PC-9 (cell line): ENCODE results near the gene KRTAP9-2. TPM values are rescaled to one million over a fixed set of nuclear protein-coding genes. Genes with fewer than 3 reads are reported as not detected.

ENCODE experiments used
- BruUV-seq: library from RNA; stranded (reverse); fragments of 400-500 nt; replicated peaks from 2 replicates; lab custom pipeline; 2021; lab: Mats Ljungman, UMichigan
- CTCF ChIA-PET: fragments of 300-600 bp; sonication (Branson Sonifier 250); formaldehyde crosslinking; loops from one replicate; lab custom pipeline; 2022; ENCODE audit warnings: antibody characterized with exemption; lab: Charles Lee
- POLR2A ChIA-PET: fragments of 300-600 bp; sonication (Branson Sonifier 250); formaldehyde crosslinking; loops from one replicate; lab custom pipeline; 2022; ENCODE audit warnings: antibody characterized with exemption; ENCODE audit not compliant: unreplicated experiment; lab: Charles Lee
- DNase-seq, 2 experiments: peaks; one replicate each; pipeline versions ENCODE4 v3.0.0 to v3.0.0-alpha.2; 2015 to 2022; ENCODE audit warnings: mixed read lengths in 1 of 2
- H2AFZ ChIP-seq: fragments of 200-600 bp; sonication (generic); 2 replicates; pipeline ENCODE4 v1.8.1; 2017; ENCODE audit warnings: antibody characterized with exemption
- H3F3A ChIP-seq: fragments of 200-600 bp; sonication (generic); 2 replicates; pipeline ENCODE4 v1.8.1; 2017; ENCODE audit warnings: antibody characterized with exemption, mild to moderate bottlenecking, low read depth; ENCODE audit not compliant: insufficient read depth
- H3K27ac ChIP-seq: fragments of 200-600 bp; sonication (generic); 2 replicates; pipeline ENCODE4 v1.6.1; 2016; ENCODE audit warnings: mixed run types
- H3K27me3 ChIP-seq: fragments of 200-600 bp; sonication (generic); 2 replicates; pipeline ENCODE4 v1.6.1; 2016; ENCODE audit warnings: low read depth, mixed run types; ENCODE audit not compliant: insufficient read depth
- H3K36me3 ChIP-seq: fragments of 200-600 bp; sonication (generic); 2 replicates; pipeline ENCODE4 v1.6.1; 2016; ENCODE audit warnings: low read depth, mixed run types
- H3K4me1 ChIP-seq: fragments of 200-600 bp; sonication (generic); replicated peaks from 2 replicates; pipeline ENCODE4 v1.6.1; 2016; ENCODE audit warnings: mixed run types; ENCODE audit not compliant: insufficient read depth
- H3K4me2 ChIP-seq: fragments of 200-600 bp; sonication (generic); 2 replicates; pipeline ENCODE4 v1.6.1; 2017; ENCODE audit warnings: mixed run types
- H3K4me3 ChIP-seq: fragments of 200-600 bp; sonication (generic); 2 replicates; pipeline ENCODE4 v1.6.1; 2016; ENCODE audit warnings: mixed run types
- H3K79me2 ChIP-seq: fragments of 200-600 bp; sonication (generic); 2 replicates; pipeline ENCODE4 v1.6.1; 2017; ENCODE audit warnings: low read depth, mixed run types
- H3K9me2 ChIP-seq: fragments of 200-600 bp; sonication (generic); 2 replicates; pipeline ENCODE4 v1.8.1; 2017; ENCODE audit warnings: mild to moderate bottlenecking; ENCODE audit not compliant: insufficient read depth
- H3K9me3 ChIP-seq: fragments of 200-600 bp; sonication (generic); 2 replicates; pipeline ENCODE4 v1.8.1; 2016; ENCODE audit warnings: low read depth; ENCODE audit not compliant: insufficient read depth
- H4K20me1 ChIP-seq: fragments of 200-600 bp; sonication (generic); 2 replicates; pipeline ENCODE4 v1.8.1; 2017; ENCODE audit not compliant: insufficient read depth
- CTCF ChIP-seq: fragments of 200-600 bp; sonication (generic); conservative IDR thresholded peaks from 2 replicates; pipeline ENCODE4 v1.6.1; 2017; ENCODE audit warnings: mixed run types, antibody characterized with exemption, mild to moderate bottlenecking, moderate library complexity
- EZH2 ChIP-seq: fragments of 200-600 bp; sonication (generic); IDR thresholded peaks from 2 replicates; pipeline ENCODE4 v1.8.0; 2017; ENCODE audit warnings: antibody characterized with exemption, low read depth
- intact Hi-C: fragments of 100-400 bp; cut with micrococcal nuclease; formaldehyde crosslinking; loops from one replicate; pipeline ENCODE4 v1.10.0; 2022; ENCODE audit not compliant: unreplicated experiment
- total RNA-seq: library from RNA; stranded (reverse); gene quantifications from 2 replicates; pipeline ENCODE4 v1.2.3, GENCODE V29; 2021

The KRTAP9-2 gene
- total RNA-seq, 1 experiment from 2014 or later = not detected

DNA sequence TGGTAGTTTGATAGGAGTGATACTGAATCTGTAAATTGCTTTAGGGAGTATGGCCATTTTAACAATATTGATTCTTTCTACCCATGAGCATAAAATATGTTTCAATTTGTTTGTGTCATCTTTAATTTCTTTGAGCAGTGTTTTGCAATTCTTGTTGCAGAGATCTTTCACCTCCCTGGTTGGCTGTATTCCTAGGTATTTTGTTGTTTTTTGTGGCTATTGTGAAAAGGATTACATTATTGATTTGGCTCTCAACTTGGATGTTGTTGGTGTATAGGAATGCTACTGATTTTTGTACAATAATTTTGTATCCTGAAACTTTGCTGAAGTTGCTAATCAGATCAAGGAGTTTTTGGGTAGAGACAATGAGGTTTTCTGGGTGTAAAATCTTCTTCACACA lies 32.0 kb downstream of the KRTAP9-2 start:
- Histone ChIP-seq H4K20me1 (no peaks in the 10 kb centered on the region), H3K36me3 (no peaks in the 10 kb centered on the region), H3K27ac (no peak overlapping the region), H3K4me3 (no peak overlapping the region), H3K4me1 (no peaks in the 10 kb centered on the region), H2AFZ (no peak overlapping the region), H3K9me2 (no peaks in the 10 kb centered on the region), H3K27me3 (no peaks in the 10 kb centered on the region), H3K4me2 (no peak overlapping the region), H3K79me2 (no peaks in the 10 kb centered on the region), H3K9me3 (no peaks in the 10 kb centered on the region), H3F3A (no peaks in the 10 kb centered on the region)
- TF ChIP-seq CTCF (no peak), EZH2 (no peak)
- no peak for DNase-seq
- intact Hi-C loops = no loop called here
- CTCF ChIA-PET = no interaction called here
- BruUV-seq = no TSS peak
- POLR2A ChIA-PET = no interaction called here

GRCh38 chr17:41263212-41263611 lies 36.8 kb downstream of the KRTAP9-2 start:
- Histone ChIP-seq H3K4me2 (no peak overlapping the region), H3K4me1 (peaks cover 11% of the 10 kb centered on the region), H3K27me3 (no peaks in the 10 kb centered on the region), H3F3A (no peaks in the 10 kb centered on the region), H4K20me1 (no peaks in the 10 kb centered on the region), H3K9me2 (no peaks in the 10 kb centered on the region), H3K4me3 (no peak overlapping the region), H3K27ac (no peak overlapping the region), H3K79me2 (no peaks in the 10 kb centered on the region), H3K36me3 (no peaks in the 10 kb centered on the region), H3K9me3 (no peaks in the 10 kb centered on the region), H2AFZ (no peak overlapping the region)
- intact Hi-C loops = no loop called here
- CTCF ChIA-PET = interaction anchor here (0.6 kb wide), 1 partner anchor 65 kb away, joined by 3 read pairs; no protein-coding TSS in a partner anchor
- POLR2A ChIA-PET = interaction anchor here (0.5 kb wide), 1 partner anchor 295 kb away, joined by 4 read pairs; no protein-coding TSS in a partner anchor
- no peak for TF ChIP-seq EZH2
- TF ChIP-seq CTCF = no peak
- BruUV-seq = no TSS peak
- DNase-seq = no peak

DNA sequence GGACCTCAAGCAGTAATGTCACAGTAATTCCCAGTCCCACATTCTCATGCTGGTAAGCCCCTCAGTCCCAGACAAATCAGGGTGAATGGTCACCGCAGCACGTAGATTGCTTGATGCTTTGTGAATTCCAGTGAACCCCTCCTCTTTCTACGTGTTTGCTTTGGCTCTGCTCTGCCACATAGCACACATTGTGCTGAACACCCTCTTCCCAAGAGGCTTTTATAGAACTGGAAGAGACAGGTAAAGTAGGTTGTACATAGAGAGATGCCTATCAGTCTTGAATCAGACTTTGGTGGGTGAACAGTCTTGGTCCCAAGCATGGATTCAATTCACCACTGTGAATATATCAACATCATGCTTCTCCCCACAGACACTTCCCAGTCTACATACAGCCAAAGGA lies 38.2 kb downstream of the KRTAP9-2 start:
- Histone ChIP-seq H4K20me1 (no peaks in the 10 kb centered on the region), H3K27me3 (no peaks in the 10 kb centered on the region), H3K9me3 (no peaks in the 10 kb centered on the region), H3K4me2 (no peak overlapping the region), H3K27ac (no peak overlapping the region), H3K79me2 (no peaks in the 10 kb centered on the region), H2AFZ (no peak overlapping the region), H3K4me3 (no peak overlapping the region), H3K36me3 (no peaks in the 10 kb centered on the region), H3K9me2 (no peaks in the 10 kb centered on the region), H3F3A (no peaks in the 10 kb centered on the region), H3K4me1 (peaks cover 12% of the 10 kb centered on the region)
- no TSS peak for BruUV-seq
- no peak for TF ChIP-seq EZH2
- TF ChIP-seq CTCF = no peak
- ChIA-PET CTCF (no interaction called here), POLR2A (no interaction called here)
- intact Hi-C loops = no loop called here
- no peak for DNase-seq
